Suprapubic skin (tissue), 4 donors: ENCODE results near the gene F2RL3.

Source experiments
- EP300 ChIP-seq: sonication (generic); formaldehyde crosslinking; IDR thresholded peaks from one replicate; pipeline ENCODE4 v1.6.1; 2017; ENCODE audit warnings: antibody characterized with exemption
- POLR2A ChIP-seq, 2 donors: fragments of 450-650 bp; IDR thresholded peaks; one replicate each; pipeline ENCODE4 v1.6.1; 2017; ENCODE audit warnings: antibody characterized with exemption in 2 of 2, mild to moderate bottlenecking in 2 of 2, moderate library complexity in 2 of 2
- POLR2AphosphoS5 ChIP-seq, 3 donors: sonication (generic); formaldehyde crosslinking; IDR thresholded peaks; one replicate each; pipeline ENCODE4 v1.6.1; 2017; ENCODE audit warnings: antibody characterized with exemption in 3 of 3
- TF ChIP-seq, protein P1 (sequence below), 2 donors: fragments of 200-600 bp in 1 of 2; fragments of 450-650 bp in 1 of 2; sonication (generic) in 1 of 2; IDR thresholded peaks; one replicate each; pipeline ENCODE4 v1.5.1; 2016 to 2019; ENCODE audit warnings: antibody characterized with exemption in 2 of 2, mild to moderate bottlenecking in 1 of 2, moderate library complexity in 1 of 2

DNA sequence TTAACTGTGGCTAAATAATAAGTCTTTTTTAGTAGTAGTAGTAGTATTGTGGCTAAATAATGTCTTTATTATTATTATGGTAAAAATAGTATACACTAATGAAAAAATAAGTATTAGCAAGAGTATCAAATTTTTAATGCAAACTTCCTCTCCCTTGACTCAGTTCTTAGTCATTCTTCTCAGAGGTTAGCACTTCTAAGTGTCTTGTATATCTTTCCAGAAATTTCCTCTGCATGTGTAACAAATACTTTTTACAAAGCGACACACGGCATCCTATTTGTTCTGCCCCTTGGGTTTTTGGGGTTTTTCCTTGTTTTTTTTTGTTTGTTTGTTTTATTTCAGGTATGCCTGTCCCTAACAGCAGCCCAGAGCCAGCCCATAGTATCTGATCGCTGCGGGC is 38.7 kb upstream of the F2RL3 start:
- TF ChIP-seq, protein P1, sequence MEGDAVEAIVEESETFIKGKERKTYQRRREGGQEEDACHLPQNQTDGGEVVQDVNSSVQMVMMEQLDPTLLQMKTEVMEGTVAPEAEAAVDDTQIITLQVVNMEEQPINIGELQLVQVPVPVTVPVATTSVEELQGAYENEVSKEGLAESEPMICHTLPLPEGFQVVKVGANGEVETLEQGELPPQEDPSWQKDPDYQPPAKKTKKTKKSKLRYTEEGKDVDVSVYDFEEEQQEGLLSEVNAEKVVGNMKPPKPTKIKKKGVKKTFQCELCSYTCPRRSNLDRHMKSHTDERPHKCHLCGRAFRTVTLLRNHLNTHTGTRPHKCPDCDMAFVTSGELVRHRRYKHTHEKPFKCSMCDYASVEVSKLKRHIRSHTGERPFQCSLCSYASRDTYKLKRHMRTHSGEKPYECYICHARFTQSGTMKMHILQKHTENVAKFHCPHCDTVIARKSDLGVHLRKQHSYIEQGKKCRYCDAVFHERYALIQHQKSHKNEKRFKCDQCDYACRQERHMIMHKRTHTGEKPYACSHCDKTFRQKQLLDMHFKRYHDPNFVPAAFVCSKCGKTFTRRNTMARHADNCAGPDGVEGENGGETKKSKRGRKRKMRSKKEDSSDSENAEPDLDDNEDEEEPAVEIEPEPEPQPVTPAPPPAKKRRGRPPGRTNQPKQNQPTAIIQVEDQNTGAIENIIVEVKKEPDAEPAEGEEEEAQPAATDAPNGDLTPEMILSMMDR (IDR thresholded peaks at IDR 0.05) = no peak
- TF ChIP-seq POLR2A (IDR thresholded peaks at IDR 0.05) (no peak), POLR2AphosphoS5 (IDR thresholded peaks at IDR 0.05) (no peak), EP300 (no peak)
